Mammary epithelial cell (primary cell): ENCODE measurements around the gene GRAMD1A.

Source experiments
- CTCF ChIP-seq, 2 donors: IDR thresholded peaks in 1 of 2; conservative IDR thresholded peaks in 1 of 2; 2 replicates each; pipeline ENCODE4 v1.5.1; 2011 to 2012; ENCODE audit warnings: inconsistent platforms in 2 of 2, low read length in 2 of 2, mild to moderate bottlenecking in 2 of 2, control low read depth in 1 of 2, low read depth in 1 of 2; ENCODE audit not compliant: insufficient read depth in 1 of 2; ENCODE audit errors: extremely low read depth in 1 of 2
- EZH2 ChIP-seq: IDR thresholded peaks from 2 replicates; pipeline ENCODE4 v1.6.1; 2012; ENCODE audit warnings: low read length, inconsistent platforms, borderline replicate concordance

GRCh38 chr19:35019144-35019543 is 19.0 kb downstream of the GRAMD1A start:
- TF ChIP-seq CTCF (conservative IDR thresholded peaks at IDR 0.05 in 1 of 2, IDR thresholded peaks at IDR 0.05 in 1 of 2; ENCODE audit: extremely low read depth in 1 of 2, insufficient read depth in 1 of 2, low read depth in 1 of 2, low read length in 2 of 2), result no peak
- no peak for TF ChIP-seq EZH2
